22Rv1 (cell line): ENCODE measurements around the gene CFAP97D1.

Source experiments
- CTCF ChIP-seq: fragments of 450-650 bp; IDR thresholded peaks from 2 replicates; pipeline ENCODE4 v1.5.1; 2017; ENCODE audit warnings: mild to moderate bottlenecking
- ZFX ChIP-seq: fragments of 450-650 bp; IDR thresholded peaks from 2 replicates; pipeline ENCODE4 v1.6.1; 2017; ENCODE audit warnings: antibody characterized with exemption, borderline replicate concordance

DNA sequence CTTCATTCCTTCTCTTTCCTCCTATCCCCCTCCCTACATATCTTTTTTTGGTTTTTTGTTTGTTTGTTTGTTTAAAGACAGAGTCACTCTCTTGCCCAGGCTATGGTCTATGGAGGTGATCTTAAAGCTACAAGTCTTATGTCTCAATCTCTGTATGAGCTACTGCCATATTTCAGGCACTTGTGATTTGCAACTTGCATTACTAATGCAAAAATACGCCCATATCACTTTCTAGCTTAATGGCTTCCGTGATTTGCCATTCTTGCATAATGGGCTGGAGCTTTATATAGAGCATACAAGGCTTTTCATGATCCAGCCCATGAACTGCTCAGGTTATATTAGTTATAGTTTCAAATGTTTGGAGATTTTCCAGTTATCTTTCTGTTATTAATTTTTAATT, 7.5 kb downstream of the CFAP97D1 start:
- TF ChIP-seq CTCF (no peak), ZFX (no peak)
